T-helper 1 cell treated with Interleukin-12 subunit alpha and Interleukin-12 subunit beta and Interleukin-4 antibody, amounts not matched to agents 30 ng/mL and 1 ng/mL, for 36 hours (primary cell): ENCODE data around the gene RPL11. TPM values are rescaled to one million over a fixed set of nuclear protein-coding genes. Genes with fewer than 3 reads are reported as not detected.
"Not testable (repeated sequence)": the region's sequence is repeated elsewhere in the genome, so short reads cannot be mapped to it uniquely, and the experiment has no call there.

Experiments
- intact Hi-C: fragments of 100-400 bp; cut with micrococcal nuclease; formaldehyde crosslinking; loops from one replicate; pipeline ENCODE4 v1.15.1; 2024
- total RNA-seq: library from RNA; stranded (reverse); gene quantifications from 2 replicates; pipeline ENCODE4 v1.2.3, GENCODE V29; 2022

The RPL11 gene
- total RNA-seq = 975 and 1,009 TPM in 2 replicates

DNA sequence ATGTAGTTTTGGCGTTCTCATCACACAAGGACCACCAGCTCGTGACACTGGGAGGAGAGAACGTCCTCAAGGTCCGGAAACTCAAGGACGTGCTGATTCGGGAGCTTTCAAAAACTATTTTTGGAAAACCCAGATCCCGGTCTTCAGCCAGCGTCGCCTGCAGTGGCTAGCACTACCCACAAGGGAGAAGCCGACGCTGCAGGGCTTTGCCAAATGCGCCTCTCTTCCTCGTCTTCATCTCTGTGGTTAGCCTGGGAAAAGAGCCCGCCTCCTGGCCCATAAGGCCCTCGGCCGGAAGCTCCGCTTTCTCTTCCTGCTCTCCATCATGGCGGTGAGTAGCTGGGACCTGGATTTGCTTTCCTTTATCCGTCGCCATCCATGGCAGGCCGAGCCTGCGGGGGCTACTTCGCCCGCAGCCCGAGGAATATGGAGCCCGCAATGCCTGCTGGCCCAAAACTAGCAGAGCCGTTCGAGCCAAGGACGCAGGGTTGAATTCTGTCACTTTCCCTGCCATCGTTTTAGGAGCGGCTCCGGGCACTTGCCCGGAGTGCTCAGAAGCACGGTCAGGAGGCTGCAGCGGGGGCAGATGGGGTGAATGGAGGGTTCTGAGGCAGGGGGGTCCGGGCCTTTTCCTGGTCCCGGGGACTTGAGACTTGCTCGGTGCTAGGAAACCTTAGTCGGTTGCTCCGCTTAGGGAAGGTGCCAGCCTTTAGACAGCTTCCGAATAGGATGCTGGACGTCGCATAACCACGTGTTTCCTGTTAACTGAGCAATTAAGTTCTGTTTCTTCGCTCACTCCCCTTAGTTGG lies at the start of gene RPL11:
Gene RPL11 (plus strand): TSS at position 308 of the 809 bp plus-strand sequence. CDS start 18 bp downstream, at position 326.
- intact Hi-C loops = loop anchor here (1.0 to 5.0 kb wide), 10 partner anchors 52 to 951 kb away; partner anchors contain the start of genes ELOA, FUCA1, GALE and HMGCL

DNA sequence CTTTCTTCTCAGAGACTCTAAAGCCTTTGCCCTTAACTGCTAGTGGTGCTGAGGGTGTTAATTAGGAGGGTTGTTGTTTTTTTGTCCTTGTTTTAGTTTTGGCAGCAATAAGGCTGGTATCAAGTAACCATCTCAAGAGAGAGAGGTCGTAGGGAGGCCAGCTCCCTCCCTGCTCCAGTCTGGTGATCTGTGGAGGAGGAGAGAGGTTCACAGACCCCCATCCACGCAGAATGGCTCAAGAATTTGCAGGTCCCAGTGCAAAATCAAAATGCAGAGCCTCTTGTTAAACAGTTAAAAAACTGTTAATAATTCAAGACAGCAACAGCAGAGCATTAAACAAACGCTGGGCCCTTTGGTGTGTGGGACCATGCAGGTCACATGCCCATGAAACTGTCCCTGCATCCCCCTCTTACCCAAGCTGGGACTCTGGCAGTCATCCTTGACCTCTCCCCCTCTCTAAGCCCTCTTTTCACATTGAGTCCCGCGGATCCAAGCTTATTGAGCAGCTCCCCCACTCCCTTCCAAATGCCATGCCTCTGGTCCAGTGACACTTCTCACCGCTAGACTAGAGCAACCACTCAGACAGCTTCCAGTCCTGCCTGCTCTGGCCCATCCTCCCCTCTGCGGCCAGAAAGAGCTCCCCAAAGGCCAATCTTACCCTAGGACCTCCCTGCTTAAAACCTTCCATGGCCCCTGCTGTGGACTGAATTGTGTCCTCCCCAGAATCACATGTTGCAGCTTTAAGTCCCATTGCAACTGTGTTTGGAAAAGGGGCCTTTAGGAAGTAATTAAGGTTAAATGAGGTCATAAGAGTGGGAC lies 47.7 kb upstream of the RPL11 start:
- intact Hi-C loops = no loop called here

DNA sequence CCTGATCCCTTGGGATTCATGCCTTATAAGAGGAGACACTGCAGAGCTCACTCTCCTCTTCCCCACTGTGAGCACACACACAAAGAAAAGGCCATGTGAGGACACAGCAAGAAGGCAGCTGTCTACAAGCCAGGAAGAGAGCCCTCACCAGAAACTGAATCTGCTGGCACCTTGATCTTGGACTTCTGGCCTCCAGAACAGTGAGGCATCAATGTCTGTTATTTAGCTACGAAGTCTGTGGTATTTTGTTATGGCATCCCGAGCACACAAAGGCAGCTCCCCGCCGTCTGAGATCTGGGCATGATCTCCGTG lies 47.1 kb upstream of the RPL11 start:
- intact Hi-C loops = no loop called here

DNA sequence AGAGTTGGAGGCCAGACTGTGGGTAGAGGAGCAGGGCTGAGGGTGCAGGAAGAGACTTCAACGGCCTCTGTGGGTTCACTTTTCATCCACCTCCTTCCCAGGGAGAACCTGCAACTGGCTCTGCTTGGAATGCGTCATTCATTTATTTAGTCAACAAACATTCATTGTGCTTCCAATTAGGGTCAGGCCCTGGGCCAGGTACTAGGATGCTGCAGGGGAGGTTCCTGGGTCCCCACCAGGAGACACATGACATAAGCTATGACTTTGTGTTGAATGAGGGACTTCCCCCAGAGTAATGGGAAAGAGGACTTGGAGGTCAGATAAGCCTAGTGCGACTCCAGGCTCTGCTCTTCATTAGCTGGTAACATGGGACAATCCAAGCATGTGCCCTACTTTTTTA lies 46.3 kb upstream of the RPL11 start:
- intact Hi-C loops = no loop called here

DNA sequence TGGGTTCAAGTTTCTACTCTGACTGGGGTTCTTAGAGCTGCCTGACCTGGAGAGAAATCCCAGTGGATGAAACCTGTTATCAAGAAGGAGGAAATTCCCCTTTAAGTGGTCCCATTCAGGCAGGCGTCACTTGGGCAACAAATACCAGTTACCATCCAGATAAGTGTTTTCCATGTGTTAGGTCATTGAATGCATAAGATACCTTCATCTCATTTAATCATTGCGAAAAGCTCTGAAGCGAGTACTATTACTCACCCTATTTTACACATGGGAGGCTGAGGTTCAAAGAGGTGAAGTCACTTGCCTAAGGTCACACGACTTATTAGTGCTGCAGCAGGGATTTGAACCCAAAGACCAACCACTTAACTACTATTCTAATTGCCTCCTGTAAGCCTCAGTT lies 45.5 kb upstream of the RPL11 start:
- intact Hi-C loops = no loop called here

DNA sequence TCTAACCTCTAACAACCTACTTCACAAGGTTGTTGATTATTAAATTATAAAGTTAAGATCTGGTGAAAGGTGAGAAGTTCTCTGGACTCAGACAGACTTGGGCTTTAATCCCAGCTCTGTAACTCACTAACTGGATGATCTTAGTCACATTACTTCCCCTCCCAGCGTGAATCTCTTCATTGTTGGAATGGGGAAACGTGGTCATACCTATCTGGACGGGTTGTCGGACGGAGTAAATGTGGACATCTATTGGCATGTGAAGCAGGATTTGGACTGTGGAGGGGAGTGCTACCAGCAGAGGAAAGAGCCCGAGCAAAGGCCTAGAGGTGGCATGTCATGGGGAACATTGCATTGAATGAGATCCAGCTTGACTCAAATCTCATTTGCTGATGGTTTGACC lies 45.1 kb upstream of the RPL11 start:
- intact Hi-C loops = no loop called here

DNA sequence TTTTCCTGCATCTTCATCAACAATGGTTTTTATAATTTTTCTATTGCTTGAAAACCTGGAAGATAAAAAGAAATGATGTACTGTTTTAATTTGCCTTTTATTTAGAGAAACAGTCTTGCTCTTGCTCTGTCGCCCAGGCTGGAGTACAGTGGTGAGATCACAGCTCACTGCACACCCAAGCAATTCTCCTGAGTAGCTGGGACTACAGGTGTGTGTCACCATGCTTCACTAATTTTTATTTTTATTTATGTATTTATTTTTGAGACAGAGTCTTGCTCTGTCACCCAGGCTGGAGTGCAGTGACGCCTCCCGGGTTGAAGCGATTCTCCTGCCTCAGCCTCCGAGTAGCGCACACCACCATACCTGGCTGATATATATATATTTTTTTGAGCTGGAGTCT lies 43.0 kb upstream of the RPL11 start:
- intact Hi-C loops = no loop called here

DNA sequence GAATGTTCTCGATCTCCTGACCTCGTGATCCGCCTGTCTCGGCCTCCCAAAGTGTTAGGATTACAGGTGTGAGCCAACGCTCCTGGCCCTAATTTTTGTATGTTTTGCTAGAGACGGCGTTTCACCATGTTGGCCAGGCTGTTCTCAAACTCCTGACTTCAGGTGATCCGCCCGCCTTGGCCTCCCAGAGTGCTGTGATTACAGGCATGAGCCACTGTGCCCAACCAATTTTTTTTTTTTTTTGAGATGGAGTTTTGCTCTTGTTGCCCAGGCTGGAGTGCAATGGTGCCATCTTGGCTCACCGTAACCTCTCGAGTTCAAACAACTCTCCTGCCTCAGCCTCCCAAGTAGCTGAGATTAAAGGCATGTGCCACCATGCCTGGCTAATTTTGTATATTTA lies 42.4 kb upstream of the RPL11 start:
- intact Hi-C loops = not testable (repeated sequence)

DNA sequence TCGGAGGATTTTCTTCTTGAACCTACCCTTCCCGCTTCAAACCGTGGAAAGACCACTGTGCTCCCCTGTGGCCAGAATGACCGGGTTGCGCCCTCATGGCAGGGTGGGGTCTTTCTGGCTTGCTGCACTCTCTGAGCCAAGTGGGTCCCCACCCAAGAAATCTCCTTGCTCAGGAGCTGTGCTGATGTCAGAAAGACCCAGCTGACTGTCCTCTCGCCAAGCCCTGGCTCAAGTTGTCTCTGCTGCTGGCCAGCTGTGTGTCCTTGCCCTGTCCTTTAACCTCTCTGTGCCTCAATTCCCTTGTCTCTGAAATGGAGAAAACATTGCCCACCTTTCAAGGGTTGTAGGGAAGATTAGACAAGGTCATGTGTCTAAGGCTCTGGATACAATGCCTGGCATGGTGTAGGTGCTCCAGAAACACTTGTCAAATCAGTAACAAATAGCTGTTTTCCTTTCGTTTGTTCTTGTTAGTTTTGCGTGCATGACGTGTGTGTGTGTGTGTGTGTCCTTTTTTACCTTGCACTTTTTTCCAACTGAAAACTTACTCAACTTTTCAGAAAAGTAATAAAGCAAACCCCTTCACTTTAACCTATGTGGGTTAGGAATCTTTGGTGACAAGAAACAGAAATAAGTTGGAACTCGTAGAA lies 41.1 kb upstream of the RPL11 start:
- intact Hi-C loops = no loop called here

DNA sequence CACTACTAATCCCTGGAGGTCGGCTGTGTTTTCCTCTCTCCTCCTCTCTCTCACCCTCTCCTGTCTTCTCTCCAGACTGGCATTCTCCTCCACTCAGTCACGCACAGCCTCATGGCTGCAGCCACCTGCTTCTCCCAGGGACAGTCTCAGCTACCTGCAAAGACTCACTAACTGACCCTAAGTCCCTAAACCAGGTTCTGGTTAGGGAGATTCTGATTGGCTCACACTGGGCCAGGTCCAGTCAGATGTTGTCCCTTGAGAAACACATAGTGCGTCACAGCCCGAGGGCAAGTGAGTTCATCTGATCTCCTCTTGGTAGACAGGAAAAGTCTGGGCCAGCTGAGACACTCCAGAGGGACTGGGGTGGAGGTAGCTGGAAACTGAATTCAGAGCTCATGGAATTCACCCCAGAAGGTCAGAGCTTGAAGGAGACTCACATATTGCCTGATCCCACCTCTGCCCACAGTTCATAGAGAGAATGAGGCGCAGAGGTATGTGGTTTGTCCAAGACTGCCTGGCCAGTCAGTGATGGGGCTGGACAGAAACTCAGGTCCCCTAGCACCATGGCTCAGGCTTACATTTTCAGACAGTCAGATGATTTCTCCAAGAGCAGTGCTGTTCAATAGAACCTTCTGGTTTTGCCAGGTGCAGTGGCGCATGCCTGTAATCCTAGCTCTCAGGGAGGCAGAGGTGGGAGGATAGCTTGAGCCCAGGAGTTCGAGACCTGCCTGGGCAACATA lies 40.4 kb upstream of the RPL11 start:
- intact Hi-C loops = no loop called here

DNA sequence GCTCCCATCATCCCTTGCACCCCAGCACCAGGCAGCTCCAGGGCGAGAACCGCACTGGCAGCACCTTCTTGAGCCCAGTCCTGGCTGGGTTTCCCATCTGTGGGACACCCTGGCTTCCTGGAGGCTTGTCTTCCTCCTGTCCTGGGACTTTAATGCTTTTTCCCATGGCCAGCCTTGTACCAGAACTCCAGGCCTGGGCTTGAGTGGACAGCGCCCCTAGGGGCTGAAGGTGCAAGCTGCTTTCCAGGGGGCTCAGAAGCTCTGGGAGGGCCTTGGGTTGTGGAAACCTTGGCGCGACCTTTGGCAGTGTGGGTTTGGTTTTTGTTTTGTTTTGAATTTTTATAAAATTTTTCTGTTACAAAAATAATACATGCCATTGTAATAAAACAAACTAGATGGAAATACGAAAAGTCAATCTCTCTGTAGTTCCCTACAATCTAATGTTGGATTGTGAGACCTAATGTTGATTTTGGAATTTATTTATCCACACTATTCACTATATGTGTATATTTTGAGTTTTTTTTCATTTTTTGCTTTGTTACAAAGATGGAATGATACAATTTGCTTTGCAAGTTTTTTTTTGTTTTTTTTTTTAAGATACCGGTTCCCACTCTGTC lies 33.8 kb upstream of the RPL11 start:
- intact Hi-C loops = no loop called here

DNA sequence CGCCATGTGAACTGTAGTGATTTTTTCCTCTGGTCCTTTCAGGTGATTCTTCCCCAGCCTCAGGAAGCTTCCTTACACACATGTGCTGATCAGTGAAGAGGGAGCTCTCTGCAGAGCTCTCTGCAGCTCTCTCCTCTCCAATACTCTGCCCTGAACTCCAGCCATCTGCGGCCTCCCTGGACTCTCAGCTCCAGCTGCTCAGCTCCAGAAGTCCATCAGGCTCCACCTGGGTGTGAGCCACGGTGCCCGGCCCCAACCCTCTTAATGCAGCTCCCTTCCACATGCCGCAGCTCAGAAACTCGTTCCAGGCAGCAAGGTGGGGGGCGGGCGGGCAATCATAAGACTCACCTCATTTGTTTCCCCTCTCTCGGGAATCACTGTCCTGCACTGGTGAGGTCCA lies 30.9 kb upstream of the RPL11 start:
- intact Hi-C loops = no loop called here

DNA sequence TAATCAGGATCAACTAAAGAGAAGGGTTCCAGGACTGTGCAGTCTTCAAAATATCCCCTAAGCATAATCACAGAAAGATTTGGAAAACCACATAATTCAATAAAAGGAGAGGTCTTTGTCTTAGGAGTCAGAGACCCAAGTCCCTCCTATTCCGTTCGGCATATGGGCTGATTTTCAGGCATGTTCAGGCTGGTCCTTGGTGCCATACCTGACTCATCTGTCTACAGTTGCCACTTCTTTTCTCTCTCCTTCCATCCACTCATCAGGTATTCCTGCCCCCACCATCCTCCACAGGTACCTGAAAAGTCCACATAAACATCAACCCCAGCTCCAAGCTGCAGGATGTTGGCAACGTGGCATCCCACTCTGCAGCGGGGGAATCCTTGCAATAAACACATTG lies 29.7 kb upstream of the RPL11 start:
- intact Hi-C loops = no loop called here

DNA sequence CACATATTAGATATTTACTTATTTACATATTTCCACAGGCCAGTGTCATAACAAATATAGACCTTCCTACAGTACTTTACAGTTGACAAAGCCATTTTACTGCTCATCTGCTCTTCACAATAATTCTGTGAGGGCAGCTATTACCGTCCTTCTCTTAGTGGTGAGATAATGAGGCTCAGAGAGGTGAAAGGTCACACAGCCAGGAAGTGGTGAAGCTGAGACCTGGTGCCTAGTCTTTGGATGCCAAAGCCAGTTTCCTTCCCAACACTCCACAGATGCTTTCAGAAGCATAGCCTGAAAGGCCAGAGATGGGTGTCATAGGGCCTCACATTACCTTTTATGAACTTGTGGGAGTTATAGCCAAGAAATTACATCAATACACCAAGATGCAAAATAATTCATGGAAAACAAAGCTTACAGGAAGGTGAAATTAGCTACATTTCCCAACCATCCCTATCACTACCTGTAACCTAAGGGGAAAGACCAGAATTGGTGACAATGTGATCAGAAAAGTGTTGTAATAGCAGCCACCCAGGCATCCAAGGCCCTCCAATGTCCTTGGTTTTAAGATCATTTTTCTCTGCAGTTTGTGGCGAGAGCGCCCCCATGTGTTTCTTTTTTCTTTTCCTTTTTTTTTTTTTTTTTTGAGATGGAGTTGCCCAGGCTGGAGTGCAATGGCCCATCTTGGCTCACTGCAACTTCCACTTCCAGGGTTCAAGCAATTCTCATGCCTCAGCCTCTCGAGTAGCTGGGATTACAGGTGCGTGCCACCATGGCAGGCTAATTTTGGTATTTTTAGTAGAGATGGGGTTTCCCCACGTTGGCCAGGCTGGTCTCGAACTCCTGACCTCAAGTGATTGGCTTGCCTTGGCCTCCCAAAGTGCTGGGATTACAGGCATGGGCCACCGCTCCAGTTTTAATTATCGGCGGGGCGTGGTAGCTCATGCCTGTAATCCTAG lies 26.5 kb upstream of the RPL11 start:
- intact Hi-C loops = loop anchor here (2.0 kb wide), 1 partner anchor 28 kb away; no protein-coding TSS in a partner anchor

DNA sequence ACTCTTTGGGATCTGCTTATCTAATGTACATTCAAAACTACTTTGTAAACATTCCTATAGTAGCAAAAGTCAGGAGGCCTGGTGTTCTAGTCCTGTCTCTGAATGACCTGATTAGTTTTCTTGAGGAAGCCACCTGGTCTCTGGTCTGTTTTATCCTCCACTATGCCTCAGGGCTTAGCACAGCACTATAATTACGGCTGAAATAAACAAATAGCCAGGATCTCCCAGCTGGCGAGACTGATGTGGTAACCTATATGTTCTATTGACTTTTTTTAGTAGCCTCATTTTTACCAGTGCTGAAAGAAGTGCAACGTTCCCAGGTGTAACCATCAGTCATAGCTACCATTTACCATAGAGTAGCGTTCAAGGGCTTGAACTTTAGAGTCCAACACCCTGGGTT lies 24.2 kb upstream of the RPL11 start:
- intact Hi-C loops = no loop called here

DNA sequence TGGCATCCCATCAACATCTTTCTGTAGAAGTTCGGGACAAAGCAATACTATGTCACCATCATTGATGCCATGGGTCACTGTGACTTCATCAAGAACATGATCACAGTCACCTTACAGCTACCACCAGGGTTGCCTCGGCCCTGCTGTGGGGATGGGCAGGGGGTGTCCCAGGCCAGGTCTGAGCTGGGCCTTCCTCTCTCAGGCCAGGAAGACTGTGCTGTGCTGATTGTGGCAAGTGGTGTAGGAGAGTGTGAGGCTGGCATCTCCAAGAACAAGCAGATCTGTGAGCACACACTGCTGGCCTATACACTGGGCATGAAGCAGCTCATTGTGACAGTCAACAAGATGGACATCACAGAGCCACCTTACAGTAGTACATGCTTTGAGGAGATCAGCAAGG lies 20.9 kb upstream of the RPL11 start:
- intact Hi-C loops = no loop called here

DNA sequence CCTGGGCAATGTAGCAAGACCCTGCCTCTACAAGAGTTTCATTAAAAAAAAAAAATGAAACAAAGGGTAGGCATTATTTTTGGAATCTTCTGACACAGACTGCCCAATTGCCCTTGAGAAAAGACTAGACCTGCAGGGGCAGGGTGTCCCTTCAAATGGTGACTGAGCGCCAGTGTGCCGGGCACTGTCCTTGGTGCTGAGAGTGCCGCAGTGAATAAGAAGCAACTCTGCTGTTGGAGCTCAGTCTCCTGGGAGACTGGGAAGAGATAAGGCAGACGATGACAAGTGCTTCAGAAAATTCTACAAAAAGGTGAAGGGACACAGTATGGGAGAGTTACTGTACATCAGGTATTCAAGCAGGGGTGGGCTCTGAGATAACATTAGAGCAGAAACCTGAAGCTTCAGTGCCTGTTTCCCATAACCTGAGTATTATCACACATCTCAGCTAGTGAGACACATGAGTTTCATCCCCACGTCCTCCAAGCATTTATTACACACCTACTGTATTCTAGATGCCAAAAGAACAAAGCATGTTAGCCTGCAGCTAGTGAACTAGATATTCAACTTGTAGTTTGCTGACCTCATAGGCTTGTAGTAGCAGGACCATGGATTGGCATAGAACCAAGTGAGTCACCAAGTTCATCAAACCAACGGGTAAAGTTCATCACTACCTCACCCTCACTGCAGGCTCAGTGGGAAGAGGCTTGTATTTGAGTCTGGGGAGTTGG lies 18.4 kb upstream of the RPL11 start:
- intact Hi-C loops = no loop called here

DNA sequence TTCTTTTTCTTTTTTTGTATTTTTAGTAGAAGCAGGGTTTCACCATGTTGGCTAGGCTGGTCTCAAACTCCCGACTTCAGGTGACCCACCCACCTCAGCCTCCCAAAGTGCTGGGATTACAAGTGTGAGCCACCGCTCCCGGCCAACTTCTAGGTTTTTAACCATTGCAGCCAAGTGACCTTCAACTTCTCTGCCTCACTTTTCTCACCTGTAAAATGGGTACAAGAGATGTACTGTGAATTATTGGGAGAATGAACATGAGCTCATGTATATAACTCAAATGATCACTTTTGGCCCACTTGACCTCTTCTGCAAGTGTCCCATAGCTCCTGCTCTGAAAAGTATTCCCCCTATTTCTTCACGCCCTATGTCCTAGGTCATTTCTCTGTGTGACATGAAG lies 11.8 kb upstream of the RPL11 start:
- intact Hi-C loops = no loop called here

DNA sequence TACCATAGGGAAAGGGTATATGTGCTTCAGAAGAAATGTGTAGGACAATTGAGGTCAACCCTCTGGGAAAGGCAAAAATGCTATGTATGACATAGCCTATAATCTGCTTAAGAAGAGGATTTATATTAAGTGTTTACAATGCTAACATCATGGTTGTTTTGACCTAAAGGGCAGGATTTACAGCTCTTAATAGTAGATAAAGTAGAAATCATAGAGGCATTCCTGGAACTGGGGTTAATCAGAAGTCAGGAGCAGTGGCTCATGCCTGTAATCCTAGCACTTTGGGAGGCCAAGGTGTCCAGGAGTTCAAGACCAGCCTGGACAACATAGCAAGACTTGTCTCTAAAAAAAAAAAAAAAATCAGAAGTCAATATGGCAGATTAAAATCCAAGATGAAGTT lies 8.7 kb upstream of the RPL11 start:
- intact Hi-C loops = no loop called here
